IPS-18a (cell line): ENCODE results near the gene IQGAP1.
"Not testable (repeated sequence)": the region's sequence is repeated elsewhere in the genome, so short reads cannot be mapped to it uniquely, and the experiment has no call there.

ENCODE experiments used
- H3K27ac ChIP-seq: one replicate; pipeline ENCODE4 v1.5.1; 2013; ENCODE audit warnings: low read length
- H3K27me3 ChIP-seq: one replicate; pipeline ENCODE4 v1.6.1; 2013; ENCODE audit warnings: mild to moderate bottlenecking, low read length; ENCODE audit not compliant: control insufficient read depth, insufficient read depth
- H3K36me3 ChIP-seq: one replicate; pipeline ENCODE4 v1.6.1; 2013; ENCODE audit warnings: low read depth, low read length; ENCODE audit not compliant: control insufficient read depth
- H3K4me1 ChIP-seq: one replicate; pipeline ENCODE4 v1.6.1; 2013; ENCODE audit warnings: low read depth, low read length; ENCODE audit not compliant: control insufficient read depth
- H3K4me3 ChIP-seq: one replicate; pipeline ENCODE4 v1.5.1; 2013; ENCODE audit warnings: low read length
- H3K9ac ChIP-seq: one replicate; pipeline ENCODE4 v1.6.1; 2013; ENCODE audit warnings: mild to moderate bottlenecking, low read length, moderate library complexity
- H3K9me3 ChIP-seq: one replicate; pipeline ENCODE4 v1.6.1; 2013; ENCODE audit warnings: low read depth, low read length; ENCODE audit not compliant: control insufficient read depth

IQGAP1 gene

DNA sequence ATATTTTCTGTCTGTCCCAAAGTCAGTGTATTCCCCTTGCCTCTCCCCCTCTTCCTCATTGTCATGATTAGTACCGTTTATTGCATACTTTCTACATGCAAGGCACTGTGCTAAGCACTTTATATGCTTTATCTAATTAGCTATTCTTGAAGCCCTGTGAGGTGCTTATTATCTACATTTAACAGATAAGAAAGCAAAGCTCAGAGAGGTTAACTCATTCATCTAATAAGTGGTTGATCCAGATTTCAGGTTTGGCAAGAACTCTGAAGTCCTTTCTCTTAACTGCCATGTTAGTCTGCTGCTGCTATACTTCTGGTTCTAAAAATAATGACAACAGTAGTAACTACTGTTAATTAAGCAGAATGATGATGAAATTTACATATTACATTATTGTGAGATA lies 13.5 kb downstream of the IQGAP1 start:
- Histone ChIP-seq H3K9ac (peak overlapping the region; percentile 64), H3K9me3 (no peaks in the 10 kb centered on the region), H3K27ac (peak overlapping the region; percentile 83), H3K36me3 (no peaks in the 10 kb centered on the region), H3K4me1 (peaks cover 44% of the 10 kb centered on the region), H3K27me3 (no peaks in the 10 kb centered on the region), H3K4me3 (no peak overlapping the region)

DNA sequence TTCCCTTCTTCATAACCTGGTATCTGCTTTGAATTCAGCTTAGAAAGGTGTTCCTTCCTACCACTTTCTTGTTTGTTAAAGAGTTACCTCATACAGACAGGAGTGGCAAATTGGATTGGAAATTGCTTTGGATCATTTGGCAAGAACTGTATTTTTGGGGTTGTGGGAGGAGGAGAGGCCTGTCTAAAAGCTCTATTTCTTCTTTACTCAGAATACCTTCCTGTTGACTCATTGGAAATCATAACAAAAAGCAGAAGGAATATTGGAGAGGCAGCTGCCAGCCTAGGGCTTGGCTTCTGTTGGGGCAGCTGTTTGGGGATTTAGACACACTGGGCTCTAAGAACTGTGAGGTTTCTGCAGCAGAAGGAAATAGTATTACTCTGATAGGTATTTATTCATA lies 14.2 kb downstream of the IQGAP1 start:
- H3K27me3 ChIP-seq = no peaks in the 10 kb centered on the region
- no peak overlapping the region for H3K4me3 ChIP-seq
- H3K9me3 ChIP-seq = no peaks in the 10 kb centered on the region
- no peak overlapping the region for H3K9ac ChIP-seq
- H3K36me3 ChIP-seq = no peaks in the 10 kb centered on the region
- no peak overlapping the region for H3K27ac ChIP-seq
- peaks cover 50% of the 10 kb centered on the region for H3K4me1 ChIP-seq

GRCh38 chr15:90402767-90403166 lies 14.7 kb downstream of the IQGAP1 start:
- H3K4me1 ChIP-seq = peaks cover 55% of the 10 kb centered on the region

DNA sequence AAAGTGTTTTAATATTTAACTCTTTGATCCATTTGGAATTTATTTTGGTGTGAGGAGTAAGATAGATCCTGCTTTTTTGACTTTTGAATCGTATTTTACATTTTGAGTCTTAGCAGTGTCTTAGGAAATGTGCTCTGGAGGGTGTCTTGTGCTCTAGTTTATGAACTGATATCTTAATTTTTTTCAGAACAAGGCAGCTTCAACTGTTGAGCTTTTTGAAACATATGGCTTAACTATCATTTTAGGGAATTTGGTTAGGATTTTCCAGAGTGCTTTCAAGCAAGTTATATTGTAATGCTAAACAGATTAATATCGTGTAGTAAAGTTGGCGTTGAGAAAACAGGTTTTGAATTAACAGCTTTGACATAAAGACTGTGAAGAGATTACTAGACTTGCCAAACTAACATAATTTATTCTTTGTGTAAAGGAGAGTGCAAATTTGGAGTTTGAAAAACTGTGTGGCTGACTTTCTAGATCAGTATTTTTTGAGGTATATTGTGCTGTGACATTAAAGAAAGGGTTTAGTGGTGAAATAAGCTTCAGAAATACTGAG lies 17.1 kb downstream of the IQGAP1 start:
- H3K27me3 ChIP-seq = no peaks in the 10 kb centered on the region
- H3K4me1 ChIP-seq = peaks cover 48% of the 10 kb centered on the region
- no peaks in the 10 kb centered on the region for H3K36me3 ChIP-seq
- H3K9ac ChIP-seq = no peak overlapping the region
- no peak overlapping the region for H3K27ac ChIP-seq
- H3K9me3 ChIP-seq = no peaks in the 10 kb centered on the region
- H3K4me3 ChIP-seq = no peak overlapping the region

More at GRCh38 chr15:90402767-90403166, 14.7 kb downstream of the IQGAP1 start:
- Histone ChIP-seq H3K9ac (no peak overlapping the region), H3K27ac (no peak overlapping the region), H3K4me3 (no peak overlapping the region), H3K27me3 (no peaks in the 10 kb centered on the region), H3K9me3 (no peaks in the 10 kb centered on the region), H3K36me3 (no peaks in the 10 kb centered on the region)

- Histone ChIP-seq H3K27ac (peak overlapping the region; percentile 13), H3K9me3 (no peaks in the 10 kb centered on the region), H3K9ac (no peak overlapping the region), H3K27me3 (no peaks in the 10 kb centered on the region), H3K4me1 (peaks cover 38% of the 10 kb centered on the region), H3K4me3 (no peak overlapping the region), H3K36me3 (no peaks in the 10 kb centered on the region)
These were observed 19.3 kb downstream of the IQGAP1 start for GRCh38 chr15:90407336-90407735.

- Histone ChIP-seq H3K4me3 (no peak overlapping the region), H3K9ac (no peak overlapping the region), H3K27ac (peak overlapping the region; percentile 13)
These were observed 19.9 kb downstream of the IQGAP1 start for GRCh38 chr15:90407871-90408317.

DNA sequence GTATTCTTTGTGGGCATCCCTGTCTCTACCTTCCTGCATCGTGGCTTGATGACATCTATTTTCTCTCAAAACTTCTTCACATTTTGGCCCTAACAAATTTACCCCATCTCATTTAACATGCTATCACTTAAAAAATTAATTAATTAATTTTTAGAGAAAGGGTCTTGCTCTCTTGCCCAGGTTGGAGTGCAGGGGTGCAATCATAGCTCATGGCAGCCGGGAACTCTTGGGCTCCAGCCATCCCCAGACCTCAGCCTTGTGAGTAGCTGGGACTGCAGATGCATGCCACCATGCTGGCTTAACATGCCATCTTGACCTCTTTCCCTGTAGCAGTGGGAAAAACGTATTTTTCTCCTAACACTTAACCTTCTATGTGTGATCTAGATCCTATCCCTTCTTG lies 20.6 kb downstream of the IQGAP1 start:
- no peak overlapping the region for H3K9ac ChIP-seq
- H3K27ac ChIP-seq = no peak overlapping the region
- no peak overlapping the region for H3K4me3 ChIP-seq
- H3K4me1 ChIP-seq = peaks cover 49% of the 10 kb centered on the region
- no peaks in the 10 kb centered on the region for H3K9me3 ChIP-seq
- H3K36me3 ChIP-seq = no peaks in the 10 kb centered on the region
- no peaks in the 10 kb centered on the region for H3K27me3 ChIP-seq

More at GRCh38 chr15:90407871-90408317, 19.9 kb downstream of the IQGAP1 start:
- H3K9me3 ChIP-seq = no peaks in the 10 kb centered on the region
- no peaks in the 10 kb centered on the region for H3K27me3 ChIP-seq
- peaks cover 42% of the 10 kb centered on the region for H3K4me1 ChIP-seq
- no peaks in the 10 kb centered on the region for H3K36me3 ChIP-seq

DNA sequence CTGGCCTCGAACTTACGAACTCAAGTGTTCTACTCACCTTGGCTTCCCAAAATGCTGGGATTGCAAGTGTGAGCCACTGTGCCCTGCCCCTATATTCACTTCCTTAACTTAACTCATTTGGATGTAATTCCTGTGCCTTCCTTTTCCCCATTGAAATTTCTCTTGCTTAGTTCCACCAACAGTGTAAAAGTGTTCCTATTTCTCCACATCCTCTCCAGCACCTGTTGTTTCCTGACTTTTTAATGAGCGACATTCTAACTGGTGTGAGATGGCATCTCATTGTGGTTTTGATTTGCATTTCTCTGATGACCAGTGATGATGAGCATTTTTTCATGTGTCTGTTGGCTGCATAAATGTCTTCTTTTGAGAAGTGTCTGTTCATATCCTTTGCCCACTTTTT lies 21.5 kb downstream of the IQGAP1 start:
- H3K4me3 ChIP-seq, H3K9me3 ChIP-seq, H3K27me3 ChIP-seq, H3K9ac ChIP-seq, H3K27ac ChIP-seq, H3K36me3 ChIP-seq: not testable (repeated sequence)
- peaks cover 57% of the 10 kb centered on the region for H3K4me1 ChIP-seq

DNA sequence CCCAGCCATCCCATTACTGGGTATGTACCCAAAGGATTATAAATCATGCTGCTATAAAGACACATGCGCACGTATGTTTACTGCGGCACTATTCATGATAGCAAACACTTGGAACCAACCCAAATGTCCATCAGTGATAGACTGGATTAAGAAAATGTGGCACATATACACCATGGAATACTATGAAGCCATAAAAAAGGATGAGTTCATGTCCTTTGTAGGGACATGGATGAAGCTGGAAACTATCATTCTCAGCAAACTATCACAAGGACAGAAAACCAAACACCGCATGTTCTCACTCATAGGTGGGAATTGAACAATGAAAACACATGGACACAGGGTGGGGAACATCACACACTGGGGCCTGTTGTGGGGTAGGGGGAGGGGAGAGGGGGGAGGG lies 22.3 kb downstream of the IQGAP1 start:
- not testable (repeated sequence) for H3K9ac ChIP-seq, H3K27ac ChIP-seq, H3K9me3 ChIP-seq, H3K36me3 ChIP-seq, H3K27me3 ChIP-seq, H3K4me3 ChIP-seq
- H3K4me1 ChIP-seq = peaks cover 56% of the 10 kb centered on the region

GRCh38 chr15:90411176-90411575 lies 23.1 kb downstream of the IQGAP1 start:
- Histone ChIP-seq H3K27me3 (no peaks in the 10 kb centered on the region), H3K4me1 (peaks cover 55% of the 10 kb centered on the region), H3K9me3 (no peaks in the 10 kb centered on the region), H3K27ac (no peak overlapping the region), H3K36me3 (no peaks in the 10 kb centered on the region), H3K4me3 (no peak overlapping the region), H3K9ac (no peak overlapping the region)

GRCh38 chr15:90412356-90413194 lies 24.5 kb downstream of the IQGAP1 start:
- no peaks in the 10 kb centered on the region for H3K36me3 ChIP-seq
- H3K4me1 ChIP-seq = peaks cover 46% of the 10 kb centered on the region
- no peaks in the 10 kb centered on the region for H3K27me3 ChIP-seq
- H3K9me3 ChIP-seq = no peaks in the 10 kb centered on the region
- H3K9ac ChIP-seq = no peak overlapping the region
- peak overlapping the region; percentile 41 for H3K4me3 ChIP-seq
- peak overlapping the region; percentile 74 for H3K27ac ChIP-seq
